HG03039 (cell line): ENCODE results near the gene ACADS.

Experiments
- ATAC-seq: cut with Tn5 transposase; IDR thresholded peaks from one replicate; pipeline ENCODE4 v1.9.1; 2021; ENCODE audit warnings: mild to moderate bottlenecking, moderate library complexity; ENCODE audit not compliant: unreplicated experiment

ACADS gene

DNA sequence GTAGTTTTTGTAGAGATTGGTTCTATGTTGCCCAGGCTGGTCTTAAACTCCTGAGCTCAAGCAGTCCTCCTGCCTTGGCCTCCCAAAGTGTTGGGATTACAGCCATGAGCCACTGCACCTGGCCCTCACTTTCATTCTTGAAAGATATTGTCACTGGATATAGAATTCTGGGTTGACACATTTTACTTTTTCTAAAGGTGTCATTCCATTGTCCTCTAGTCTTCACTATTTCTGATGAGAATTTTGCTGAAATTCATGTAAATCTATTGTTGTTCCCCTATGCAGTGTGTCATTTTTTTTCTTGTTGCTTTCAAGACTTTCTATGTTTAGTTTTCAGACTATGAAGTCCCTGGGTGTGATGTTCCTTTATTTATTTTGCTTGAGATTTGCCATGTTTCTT lies 29.2 kb downstream of the ACADS start:
- ATAC-seq = no peak

DNA sequence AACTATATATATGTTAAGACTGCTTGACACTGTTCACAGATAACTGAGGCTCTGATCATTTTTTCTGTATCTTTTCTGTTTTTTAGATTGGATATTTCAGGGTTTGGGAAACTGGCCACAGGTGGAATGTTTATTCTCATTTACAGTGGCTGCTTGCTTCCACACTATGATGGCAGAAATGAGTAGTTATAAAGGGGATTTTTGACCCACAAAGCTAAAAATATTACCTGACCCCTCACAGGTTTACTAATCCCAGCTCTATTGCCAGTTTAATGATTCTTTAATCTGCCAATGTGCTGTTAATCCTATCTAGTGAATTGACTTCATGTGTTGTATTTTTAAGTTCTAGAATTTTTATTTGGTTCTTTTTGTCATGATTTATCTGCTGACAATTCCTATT lies 29.6 kb downstream of the ACADS start:
- no peak for ATAC-seq

DNA sequence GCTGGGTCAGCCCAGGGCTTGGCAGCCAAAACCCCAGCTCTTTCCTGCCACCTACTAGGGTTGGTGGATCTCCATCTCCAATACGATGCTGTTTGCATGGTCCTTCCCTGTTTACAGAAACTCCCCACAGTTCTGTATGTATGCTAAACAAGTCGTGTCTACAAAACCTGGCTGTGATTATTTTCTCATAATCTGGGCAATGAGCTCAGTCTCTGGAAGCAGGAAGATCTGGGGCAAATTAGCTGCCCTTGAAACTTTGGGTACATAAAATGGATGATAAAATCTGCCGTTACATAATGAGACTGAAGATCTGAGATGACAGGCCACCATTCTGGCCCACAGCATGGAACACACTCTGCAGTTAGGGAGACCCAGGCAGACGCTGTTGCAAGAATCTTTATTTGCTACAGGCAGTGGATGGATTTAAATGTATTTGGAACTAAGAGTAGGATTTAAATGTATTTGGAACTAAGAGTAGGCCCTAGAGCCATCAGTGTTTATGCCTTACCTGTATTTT lies 31.7 kb downstream of the ACADS start:
- ATAC-seq = no peak

DNA sequence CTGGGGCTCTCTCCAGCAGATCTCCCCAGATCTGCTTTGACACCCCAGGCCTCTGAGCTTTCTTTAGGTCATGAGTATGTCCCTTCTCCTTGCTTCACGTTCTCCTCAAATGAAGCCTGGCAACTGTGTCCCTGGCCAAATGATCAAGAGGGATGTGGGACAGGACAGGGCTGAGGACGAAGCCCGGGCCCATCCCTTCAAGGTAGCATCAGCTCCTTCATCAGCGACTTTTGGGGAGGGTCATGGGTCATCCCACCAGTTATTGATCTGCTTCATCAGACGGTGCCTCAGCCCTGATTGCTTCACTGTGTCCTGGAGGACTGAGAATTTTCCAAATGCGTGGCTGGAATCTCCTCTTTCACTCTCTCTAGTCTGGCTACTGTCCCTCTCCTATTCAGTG lies 32.3 kb downstream of the ACADS start:
- no peak for ATAC-seq

DNA sequence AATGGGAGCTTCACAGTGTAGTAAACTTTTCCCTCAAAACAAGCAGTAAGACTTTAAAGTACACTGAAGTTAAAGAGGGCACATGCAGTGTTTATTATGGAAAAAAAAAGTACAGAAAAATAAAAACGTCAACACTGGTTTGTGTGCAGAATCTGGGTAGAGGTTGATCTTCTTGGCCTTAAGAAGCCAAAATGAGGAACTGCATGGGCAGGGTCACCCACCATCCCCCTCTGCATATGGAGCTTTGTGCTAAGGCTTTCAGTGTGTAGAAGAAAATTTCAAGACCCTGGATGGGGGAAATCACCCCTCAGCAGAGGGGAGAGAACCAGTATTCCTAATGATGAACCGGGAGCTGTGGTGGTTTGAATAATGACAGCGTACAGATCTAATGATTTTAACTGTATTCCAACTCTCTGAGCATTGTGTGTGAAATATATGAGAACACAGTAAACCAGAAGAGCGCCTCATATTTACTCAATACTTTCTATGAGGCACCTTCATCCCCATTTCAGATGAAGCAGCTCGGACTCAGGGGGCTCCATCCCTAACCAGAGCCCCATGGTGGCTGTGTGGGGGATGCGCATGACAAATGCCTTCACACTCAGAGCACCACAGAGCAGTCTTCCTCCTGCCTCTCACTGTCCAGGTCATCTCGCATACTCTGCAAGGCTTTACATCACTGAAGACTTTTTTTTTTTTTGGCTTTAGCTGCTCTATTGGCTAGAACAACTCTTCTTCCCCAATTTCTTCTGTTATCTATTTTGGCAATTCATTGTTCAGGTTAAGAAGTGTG lies 33.4 kb downstream of the ACADS start:
- ATAC-seq = no peak

DNA sequence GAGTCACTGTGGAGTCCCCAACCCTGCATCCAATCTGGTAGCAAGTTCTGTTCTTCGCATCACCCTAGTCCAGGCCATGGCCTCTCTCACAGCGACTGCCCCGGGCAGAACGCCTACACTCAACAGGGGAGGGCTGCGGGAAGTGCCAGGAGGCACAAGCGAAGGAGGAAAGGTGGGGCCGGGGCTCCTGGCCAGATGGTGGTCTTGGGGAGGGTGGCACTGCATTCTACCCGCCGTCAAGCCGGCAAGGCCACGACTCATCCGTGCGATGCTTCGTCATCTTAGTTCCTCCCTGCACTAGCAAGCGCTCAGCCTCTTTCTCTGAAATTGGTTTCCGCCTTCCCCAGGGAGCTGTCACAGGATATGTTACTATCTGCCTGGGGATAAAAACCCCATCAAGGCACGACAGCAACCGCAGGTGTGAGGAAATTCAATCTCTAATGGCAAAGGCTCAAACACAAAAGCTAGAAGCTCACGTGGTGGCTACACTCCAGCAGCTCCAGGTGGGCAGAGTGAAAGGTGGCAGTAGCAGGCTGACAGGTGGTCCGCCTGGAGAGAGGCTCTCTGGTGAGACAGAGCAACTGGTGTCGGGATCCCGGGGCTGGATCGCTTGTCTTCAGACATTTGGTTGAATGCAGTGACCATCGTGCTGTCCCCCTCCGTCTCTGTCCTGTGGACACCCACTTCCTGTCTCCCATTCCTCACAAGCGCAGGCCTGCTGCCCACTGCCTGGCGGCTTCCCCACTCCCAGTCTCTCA lies 34.1 kb downstream of the ACADS start:
- ATAC-seq = no peak

DNA sequence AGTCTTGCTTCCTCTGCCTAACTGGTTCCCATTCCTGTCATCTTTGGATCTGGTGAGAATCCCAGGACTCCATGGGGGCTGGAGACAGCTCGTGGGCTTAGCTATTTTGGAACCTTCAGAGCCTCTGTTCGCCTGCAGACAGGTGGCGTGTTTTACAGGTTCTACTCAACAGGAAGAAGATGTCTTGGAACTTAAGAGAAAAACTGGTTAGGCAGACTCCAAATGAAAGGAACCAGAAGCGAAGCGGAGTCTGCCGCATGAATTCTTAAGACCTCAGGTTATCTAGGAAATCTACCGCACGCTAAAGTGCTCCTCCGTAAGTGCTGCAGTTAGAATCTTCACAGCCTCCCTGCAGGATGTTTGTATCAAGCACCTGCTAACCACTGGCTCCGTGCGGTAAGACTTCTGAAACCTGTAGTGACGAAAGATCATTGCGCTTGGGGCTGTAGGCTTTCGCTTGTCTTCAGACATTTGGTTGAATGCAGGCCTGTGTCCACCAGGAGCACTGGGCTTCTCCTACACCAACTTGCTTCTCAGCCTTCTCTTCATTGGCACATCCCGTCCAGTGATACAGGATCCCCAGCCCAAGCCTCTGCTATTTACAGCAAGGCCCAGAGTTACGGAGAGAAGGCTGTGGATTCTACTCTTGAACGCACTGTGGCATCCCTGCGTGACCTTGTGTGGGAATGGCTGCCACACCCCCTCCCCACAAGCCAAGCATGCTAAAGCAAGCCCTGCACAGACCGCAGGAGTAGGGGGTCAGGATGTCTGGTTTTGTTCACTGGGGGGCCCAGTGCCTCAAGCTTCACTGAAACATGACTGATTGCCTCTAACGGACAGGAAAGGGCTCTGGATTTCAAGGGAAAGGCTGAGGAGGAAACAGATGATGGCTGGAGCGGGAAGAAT lies 35.0 kb downstream of the ACADS start:
- no peak for ATAC-seq

DNA sequence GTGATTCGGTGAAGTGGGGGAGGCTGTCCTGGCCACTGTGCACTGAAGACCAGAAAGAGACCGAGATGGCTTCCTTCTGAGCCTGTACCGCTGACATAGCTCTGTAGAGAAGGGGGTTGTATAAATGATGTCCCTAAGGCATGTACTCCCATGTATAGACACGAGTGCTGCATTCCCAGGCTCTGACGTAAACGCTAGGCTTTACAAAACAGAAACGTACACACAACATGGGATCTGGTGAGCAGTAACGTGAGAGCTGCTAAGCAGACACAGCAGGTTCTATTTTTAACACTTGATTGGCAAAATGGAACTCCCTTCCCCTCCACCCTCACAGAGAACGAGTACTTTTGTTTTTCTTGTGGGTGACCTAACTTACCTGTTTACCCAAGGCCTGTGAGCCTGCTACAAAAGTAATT lies 35.9 kb downstream of the ACADS start:
- no peak for ATAC-seq

DNA sequence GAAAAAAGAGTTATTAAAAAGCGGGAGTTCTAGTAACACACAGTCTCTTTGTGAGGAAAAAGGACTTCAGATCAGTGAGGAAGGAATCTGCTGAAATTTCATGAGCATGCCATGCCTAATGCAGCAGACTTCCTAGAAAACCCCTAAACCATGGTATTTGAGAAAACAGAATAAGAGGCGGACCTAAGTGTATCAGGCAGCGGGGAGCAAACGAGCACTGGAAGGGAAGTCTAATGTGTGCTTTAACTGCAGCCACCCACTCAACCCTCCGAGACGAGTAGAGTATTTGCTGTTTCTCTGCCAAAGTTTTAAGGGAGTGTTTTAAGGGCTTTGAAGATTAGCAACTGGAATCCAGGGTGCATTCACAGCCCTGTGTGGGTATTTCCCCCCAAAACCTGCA lies 36.5 kb downstream of the ACADS start:
- ATAC-seq = no peak

DNA sequence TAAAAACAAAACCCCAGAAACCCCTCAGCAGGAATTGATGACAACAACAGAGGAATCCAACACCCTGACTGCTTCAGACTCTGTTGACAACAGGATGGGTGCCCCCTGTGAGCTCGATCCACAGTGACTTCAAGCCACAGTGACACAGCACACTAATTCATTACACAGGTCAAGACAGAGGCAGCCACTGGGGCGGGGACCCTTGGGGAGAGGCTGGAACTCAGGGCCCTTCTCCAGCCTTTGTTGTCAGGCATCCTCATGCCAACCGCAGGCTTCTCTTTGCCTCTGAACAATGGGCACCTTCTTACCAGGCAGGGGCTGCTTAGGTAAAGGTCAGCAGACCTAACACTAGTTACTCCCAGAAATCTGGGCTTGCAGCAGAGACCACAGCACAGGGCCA lies 37.6 kb downstream of the ACADS start:
- ATAC-seq = no peak

DNA sequence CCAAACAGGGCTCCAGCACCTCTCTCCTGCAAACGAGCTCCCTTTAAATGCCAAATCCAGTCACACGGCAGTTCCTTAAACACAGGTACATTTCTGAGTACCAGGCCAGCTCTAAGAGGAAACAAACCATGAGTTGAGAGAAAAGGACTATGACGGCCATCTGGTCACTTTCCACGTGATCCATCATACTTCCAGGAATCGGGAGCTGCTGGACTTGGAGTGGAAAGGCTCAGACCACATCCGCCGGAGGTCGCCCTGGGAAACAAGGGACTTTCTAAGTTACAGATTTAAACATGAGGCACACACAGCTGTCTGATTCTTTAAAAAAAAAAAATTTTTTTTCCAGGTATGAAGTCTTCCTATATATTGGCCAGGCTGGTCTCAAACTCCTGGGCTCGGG lies 39.2 kb downstream of the ACADS start:
- no peak for ATAC-seq

DNA sequence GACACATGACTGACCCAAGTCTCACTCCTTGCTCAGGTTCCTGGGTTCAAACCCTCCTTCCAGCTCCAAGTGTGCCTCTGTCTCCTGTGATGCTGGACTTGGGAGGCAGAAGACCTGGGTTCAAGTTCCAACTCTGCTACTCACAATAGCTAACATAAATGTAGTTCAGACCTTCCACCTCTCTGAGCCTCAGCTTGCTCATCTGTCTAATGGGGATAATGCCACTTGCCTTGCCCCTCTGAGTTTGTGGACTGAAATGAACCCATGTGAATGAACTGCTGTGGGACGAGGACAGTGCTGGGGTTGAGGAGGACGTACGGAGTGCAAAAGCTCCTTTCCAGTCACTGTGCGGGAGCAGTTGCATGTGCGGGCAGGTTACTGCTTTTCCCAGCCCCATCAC lies 40.9 kb downstream of the ACADS start:
- no peak for ATAC-seq

DNA sequence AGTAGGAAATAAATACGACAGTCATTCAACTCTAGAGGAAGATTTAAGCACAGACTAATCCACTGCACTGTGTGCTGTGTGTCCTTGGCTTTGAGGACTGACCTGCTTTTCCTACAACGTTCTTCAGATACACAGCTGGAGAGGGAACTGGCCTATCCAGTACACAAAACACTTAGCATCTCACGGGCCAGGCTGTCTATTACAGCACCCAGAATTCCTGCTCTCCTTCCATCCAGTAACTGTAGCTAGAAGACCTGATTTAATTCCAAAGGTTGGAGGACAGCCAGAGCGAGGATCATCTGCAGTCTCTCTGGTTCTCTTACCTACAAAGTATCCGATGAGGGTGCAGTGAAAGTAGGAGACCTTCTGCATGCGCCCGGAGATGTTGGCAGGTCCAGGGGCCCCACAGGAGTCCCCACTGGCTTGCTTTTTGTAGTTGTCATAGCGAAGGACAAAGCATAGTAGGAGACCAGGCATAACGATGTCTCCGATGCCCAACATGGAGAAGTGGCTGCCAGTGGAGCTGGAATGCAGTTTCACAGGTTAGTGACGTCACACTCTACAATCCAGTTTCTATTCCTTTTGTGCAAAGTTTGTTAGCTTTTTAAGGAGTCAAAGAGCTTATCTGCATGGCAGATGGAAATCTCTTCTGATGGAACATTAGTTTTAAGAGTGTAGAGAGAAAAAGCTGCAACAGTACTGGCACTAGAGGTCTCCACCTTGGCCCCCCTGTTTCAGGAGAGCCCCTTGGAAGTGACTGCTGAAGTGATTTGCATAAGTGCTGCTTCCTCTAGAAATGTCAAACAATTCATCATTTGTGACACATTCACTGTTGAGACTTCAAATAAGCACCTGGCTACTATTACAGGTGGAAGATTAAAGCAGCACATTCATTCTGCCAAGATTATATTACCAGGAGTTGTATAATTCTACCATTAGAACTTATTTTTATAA lies 41.7 kb downstream of the ACADS start:
- no peak for ATAC-seq

DNA sequence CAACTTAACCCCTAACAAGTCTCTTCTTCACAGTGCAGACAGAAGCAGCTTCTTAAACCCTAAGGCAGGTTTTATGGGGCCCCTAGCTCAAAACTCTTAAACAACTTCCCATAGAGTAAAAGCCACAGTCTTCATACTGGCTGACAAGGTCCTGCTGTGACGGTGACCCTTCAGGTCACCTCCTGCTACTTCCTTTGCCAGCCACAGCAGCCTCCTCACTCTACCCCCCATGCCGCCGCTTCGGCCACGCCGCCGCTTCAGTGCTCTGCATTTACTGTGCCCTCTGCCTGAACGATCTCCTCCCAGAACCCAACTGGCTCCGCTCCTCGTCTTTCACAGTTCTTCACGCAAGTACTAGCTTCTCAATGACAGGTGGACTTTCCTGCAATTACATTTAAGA lies 45.5 kb downstream of the ACADS start:
- ATAC-seq = no peak

DNA sequence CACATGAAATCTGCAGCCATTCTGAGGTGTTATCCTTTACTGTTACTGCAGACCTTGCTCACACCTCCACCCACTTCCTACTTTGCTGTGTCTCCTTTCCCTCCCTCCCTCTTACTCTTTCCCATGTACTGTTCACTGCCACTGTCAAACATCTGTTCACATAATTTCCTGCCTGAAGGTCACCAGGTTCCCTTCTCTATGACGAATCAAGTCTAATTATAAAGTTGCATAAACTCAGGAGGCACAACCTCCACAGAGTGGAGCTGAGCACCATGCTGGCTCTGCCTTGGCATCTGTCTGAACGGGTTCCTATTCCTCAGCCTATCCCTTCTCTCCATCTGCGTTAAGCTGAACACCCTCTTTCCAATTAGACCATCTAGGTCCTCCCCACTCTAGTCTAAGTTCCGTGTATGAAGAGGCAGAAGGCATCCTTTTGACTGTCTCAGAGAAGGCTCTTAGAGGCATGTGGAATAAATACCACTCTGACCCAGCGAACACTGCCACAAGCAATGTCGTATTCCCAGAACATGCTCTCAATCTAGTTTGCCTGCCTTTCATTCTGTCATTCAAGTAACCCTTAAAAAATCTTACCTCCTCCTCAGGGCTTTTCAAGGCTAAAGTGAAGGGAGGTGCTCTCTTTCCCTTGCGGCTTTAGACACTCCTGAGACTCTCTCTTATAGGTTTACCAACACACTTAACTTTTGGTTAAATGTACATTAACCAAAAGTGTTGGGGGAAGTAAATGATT lies 48.7 kb downstream of the ACADS start:
- ATAC-seq = no peak

DNA sequence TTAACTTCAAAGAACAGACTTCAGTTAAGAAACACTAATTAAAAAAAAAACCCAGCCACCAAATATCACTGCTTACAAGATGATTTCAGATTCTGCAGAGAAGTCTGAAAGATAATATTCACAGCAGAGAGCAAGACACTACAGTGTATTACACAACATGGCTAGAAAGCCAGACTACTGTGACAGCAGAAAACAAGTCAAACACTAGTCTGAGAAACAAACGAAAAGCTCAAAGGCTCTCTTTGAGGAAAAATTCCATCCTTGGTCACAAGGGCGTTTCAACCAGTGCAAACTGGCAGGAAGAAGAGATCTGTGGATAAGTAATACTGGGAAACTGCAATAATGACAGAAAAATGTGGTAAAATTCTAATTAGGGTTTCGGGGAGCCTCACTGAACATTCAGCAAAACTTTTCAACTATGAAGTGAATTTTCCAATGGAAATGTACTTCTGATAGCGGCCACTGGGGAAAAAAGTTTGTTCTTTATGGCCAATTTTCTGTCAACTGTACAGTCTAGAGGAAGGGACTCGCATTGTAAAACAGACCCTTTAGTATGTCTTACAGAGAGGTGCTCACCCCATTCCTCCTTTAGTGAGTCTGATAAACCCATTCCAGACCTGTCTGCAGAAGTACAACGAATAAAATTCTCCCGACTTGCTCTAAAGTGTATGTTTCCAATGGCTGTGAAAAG lies 50.4 kb downstream of the ACADS start:
- ATAC-seq = no peak

DNA sequence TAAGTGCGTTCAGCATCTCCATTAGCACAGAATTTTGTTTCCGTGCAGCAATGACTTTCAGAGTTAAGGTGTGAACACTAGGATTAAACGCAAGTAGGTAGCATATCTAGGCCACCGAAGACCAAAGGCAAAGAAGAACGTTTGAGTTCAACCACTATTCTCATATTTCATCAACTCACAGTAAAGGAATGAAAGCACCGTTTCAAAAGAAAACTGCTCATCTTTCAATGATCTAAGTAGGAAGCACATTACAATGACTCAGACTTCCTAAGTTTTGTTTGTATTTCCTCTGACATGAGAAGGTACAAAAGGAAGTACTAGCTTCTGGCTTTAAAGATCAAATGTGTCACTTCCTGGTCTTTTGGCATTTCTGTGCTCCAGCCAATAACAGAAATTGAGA lies 57.6 kb downstream of the ACADS start:
- ATAC-seq = no peak

DNA sequence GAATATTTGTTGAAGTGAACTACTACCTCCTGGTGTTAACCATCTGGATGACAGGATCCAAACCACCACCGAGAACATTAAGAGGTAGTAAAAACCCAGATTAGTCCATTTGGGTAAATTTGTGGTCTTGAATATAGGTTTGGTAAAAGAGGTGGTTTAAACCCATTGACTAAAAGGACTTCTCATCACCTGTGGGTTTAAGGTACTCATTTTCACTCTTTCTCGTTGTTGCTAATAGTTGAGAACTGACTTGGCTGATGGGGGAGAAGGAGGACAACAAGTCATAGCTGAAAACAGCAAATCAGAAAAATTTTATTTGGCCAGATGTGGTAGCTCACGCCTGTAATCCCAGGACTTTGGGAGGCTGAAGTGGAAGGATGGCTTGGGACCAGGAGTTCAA lies 59.2 kb downstream of the ACADS start:
- no peak for ATAC-seq

DNA sequence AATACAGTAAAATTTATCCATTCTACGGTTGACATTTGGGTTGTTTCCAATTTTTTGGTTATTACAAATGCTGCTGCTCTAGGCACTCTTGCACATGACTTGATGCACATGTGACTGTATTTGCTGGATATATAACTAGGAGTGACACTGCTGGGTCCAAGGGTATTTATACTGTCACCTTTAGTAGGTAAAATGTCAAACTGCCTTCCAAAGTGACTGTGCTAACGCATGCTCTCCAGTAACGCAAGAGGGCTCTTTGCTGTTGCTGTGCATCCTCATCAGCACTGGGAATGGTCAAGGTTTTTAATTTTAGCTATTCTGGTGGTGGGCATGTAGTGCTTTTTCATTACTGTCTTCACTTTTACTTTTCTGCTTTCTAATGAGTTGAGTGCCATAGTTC lies 62.3 kb downstream of the ACADS start:
- ATAC-seq = no peak
